GM12878 (cell line): ENCODE results near the gene ENTREP3. TPM values are rescaled to one million over a fixed set of nuclear protein-coding genes. Genes with fewer than 3 reads are reported as not detected.

Source experiments
- ATAC-seq: fragments of 200-7000 bp; cut with Tn5 transposase; 3 replicates; pipeline ENCODE4 v1.9.1; 2020; ENCODE audit warnings: mild to moderate bottlenecking, moderate library complexity
- BruUV-seq: library from RNA; stranded (reverse); fragments of 400-500 nt; replicated peaks from 2 replicates; lab custom pipeline; 2021; lab: Mats Ljungman, UMichigan
- CTCF ChIA-PET: fragments of 300-600 bp; sonication (Branson Sonifier 250); formaldehyde crosslinking; extraction: SDS; loops from one replicate; lab custom pipeline; 2021; ENCODE audit warnings: inconsistent platforms; lab: Yijun Ruan, JAX
- POLR2A ChIA-PET: fragments of 350-600 bp; formaldehyde crosslinking; extraction: SDS; loops from one replicate; lab custom pipeline; 2021; ENCODE audit warnings: inconsistent platforms; lab: Charles Lee
- RAD21 ChIA-PET: fragments of 300-600 bp; sonication (Branson Sonifier 250); formaldehyde crosslinking; loops from one replicate; lab custom pipeline; 2023; ENCODE audit warnings: antibody characterized with exemption; ENCODE audit not compliant: unreplicated experiment; lab: Charles Lee
- SMC1A ChIA-PET: fragments of 300-600 bp; sonication (Branson Sonifier 250); formaldehyde crosslinking; loops from one replicate; lab custom pipeline; 2023; ENCODE audit not compliant: unreplicated experiment, uncharacterized antibody; lab: Charles Lee
- DNase-seq: peaks from one replicate; pipeline ENCODE4 v3.0.0-alpha.2; 2011; ENCODE audit warnings: low read depth, low spot score
- FAIRE-seq: peaks from 3 replicates; lab custom pipeline; 2011; peaks lifted over from hg19 to GRCh38; lab: Jason Lieb, UNC
- H2AFZ ChIP-seq: 2 replicates; pipeline ENCODE4 v1.6.0; 2011; ENCODE audit warnings: low read depth, low read length, control low read depth; ENCODE audit not compliant: control insufficient read depth
- H3K27ac ChIP-seq: 2 replicates; pipeline ENCODE4 v1.5.1; 2011; ENCODE audit warnings: control low read depth; ENCODE audit not compliant: control insufficient read depth, insufficient read depth
- H3K27me3 ChIP-seq, 2 experiments: replicated peaks in 1 of 2; 2 replicates each; pipeline versions ENCODE4 v1.6.0 to v1.6.1; 2011; ENCODE audit warnings: low read length in 1 of 2; ENCODE audit not compliant: control insufficient read depth in 2 of 2, insufficient read depth in 2 of 2
- H3K36me3 ChIP-seq, 2 experiments: 2 replicates each; pipeline ENCODE4 v1.5.1; 2011; ENCODE audit warnings: low read length in 1 of 2; ENCODE audit not compliant: control insufficient read depth in 2 of 2, insufficient read depth in 2 of 2
- H3K4me1 ChIP-seq: 2 replicates; pipeline ENCODE4 v1.6.1; 2011; ENCODE audit warnings: mild to moderate bottlenecking, low read length, moderate library complexity, mixed read lengths; ENCODE audit not compliant: control insufficient read depth, insufficient read depth
- H3K4me2 ChIP-seq: 2 replicates; pipeline ENCODE4 v1.6.0; 2011; ENCODE audit warnings: control low read depth; ENCODE audit not compliant: control insufficient read depth, insufficient read depth
- H3K4me3 ChIP-seq: fragments of 200-600 bp; sonication (generic); 2 replicates; pipeline ENCODE4 v1.5.1; 2016
- H3K79me2 ChIP-seq: 2 replicates; pipeline ENCODE4 v1.6.0; 2011; ENCODE audit warnings: low read length; ENCODE audit not compliant: control insufficient read depth, insufficient read depth
- H3K9ac ChIP-seq: 2 replicates; pipeline ENCODE4 v1.8.0; 2011; ENCODE audit warnings: low read length, control low read depth, mixed read lengths; ENCODE audit not compliant: control insufficient read depth, insufficient read depth
- H3K9me3 ChIP-seq: replicated peaks from 3 replicates; pipeline ENCODE4 v1.5.1; 2011; ENCODE audit warnings: mild to moderate bottlenecking, low read length; ENCODE audit not compliant: control insufficient read depth, insufficient read depth
- H4K20me1 ChIP-seq: 2 replicates; pipeline ENCODE4 v1.6.0; 2011; ENCODE audit not compliant: control insufficient read depth, insufficient read depth
- BHLHE40 ChIP-seq, 2 experiments: fragments of 450-650 bp in 1 of 2; IDR thresholded peaks; 2 replicates each; pipeline ENCODE4 v1.6.1; 2011 to 2017; ENCODE audit warnings: low read depth in 2 of 2, borderline replicate concordance in 1 of 2, improper control_type of control experiment in 1 of 2, low read length in 1 of 2, mild to moderate bottlenecking in 1 of 2
- CBFB ChIP-seq: IDR thresholded peaks from 2 replicates; pipeline ENCODE4 v1.6.1; 2016; ENCODE audit warnings: antibody characterized with exemption, low read depth
- CBX5 ChIP-seq: sonication (generic); IDR thresholded peaks from 2 replicates; pipeline ENCODE4 v1.6.1; 2016; ENCODE audit warnings: low read depth, moderate library complexity, mild to moderate bottlenecking, inconsistent platforms
- CHD1 ChIP-seq: IDR thresholded peaks from 2 replicates; pipeline ENCODE4 v1.6.1; 2012; ENCODE audit warnings: low read depth, low read length, improper control_type of control experiment
- EED ChIP-seq: sonication (generic); IDR thresholded peaks from 2 replicates; pipeline ENCODE4 v1.6.1; 2016; ENCODE audit warnings: antibody characterized with exemption, low read depth
- EGR1 ChIP-seq, 2 experiments: IDR thresholded peaks; 1 replicate in 1 of 2; 2 replicates in 1 of 2; pipeline ENCODE4 v1.6.1; 2011 to 2012; ENCODE audit warnings: low read depth in 2 of 2, low read length in 2 of 2, borderline replicate concordance in 1 of 2, mild to moderate bottlenecking in 1 of 2, moderate library complexity in 1 of 2
- EZH2 ChIP-seq: IDR thresholded peaks from 2 replicates; pipeline ENCODE4 v1.6.1; 2012; ENCODE audit warnings: low read depth, mild to moderate bottlenecking, control low read depth, inconsistent platforms, low read length, borderline replicate concordance; ENCODE audit not compliant: control insufficient read depth
- FOXM1 ChIP-seq: IDR thresholded peaks from 2 replicates; pipeline ENCODE4 v1.6.1; 2012; ENCODE audit warnings: low read depth, mild to moderate bottlenecking, inconsistent platforms, low read length, moderate library complexity
- IKZF1 ChIP-seq: fragments of 450-650 bp; conservative IDR thresholded peaks from 2 replicates; pipeline ENCODE4 v1.6.1; 2017; ENCODE audit warnings: antibody characterized with exemption, mild to moderate bottlenecking
- NFYB ChIP-seq: IDR thresholded peaks from 2 replicates; pipeline ENCODE4 v1.6.1; 2011; ENCODE audit warnings: low read depth, mild to moderate bottlenecking, low read length, improper control_type of control experiment, moderate library complexity; ENCODE audit not compliant: insufficient read depth
- NR2F1 ChIP-seq: fragments of 450-650 bp; conservative IDR thresholded peaks from 2 replicates; pipeline ENCODE4 v1.6.1; 2017; ENCODE audit warnings: mild to moderate bottlenecking
- POLR2A ChIP-seq: IDR thresholded peaks from 2 replicates; pipeline ENCODE4 v1.6.1; 2011; ENCODE audit warnings: low read depth, mild to moderate bottlenecking, low read length
- POLR2AphosphoS5 ChIP-seq: IDR thresholded peaks from 2 replicates; pipeline ENCODE4 v1.6.1; 2011; ENCODE audit warnings: mild to moderate bottlenecking, low read length, inconsistent platforms
- SPI1 ChIP-seq: IDR thresholded peaks from 2 replicates; pipeline ENCODE4 v1.6.1; 2011; ENCODE audit warnings: low read depth, mild to moderate bottlenecking, low read length, moderate library complexity, borderline replicate concordance; ENCODE audit not compliant: insufficient read depth
- ZBED1 ChIP-seq: IDR thresholded peaks from 2 replicates; pipeline ENCODE4 v1.6.1; 2016; ENCODE audit warnings: borderline replicate concordance
- ZNF274 ChIP-seq: IDR thresholded peaks from one replicate; pipeline ENCODE4 v1.8.0; 2011; ENCODE audit not compliant: insufficient read length, insufficient read depth
- ZNF622 ChIP-seq: fragments of 450-650 bp; IDR thresholded peaks from 2 replicates; pipeline ENCODE4 v1.6.1; 2017; ENCODE audit warnings: mild to moderate bottlenecking, inconsistent platforms
- ZSCAN29 ChIP-seq: fragments of 450-650 bp; IDR thresholded peaks from 2 replicates; pipeline ENCODE4 v1.6.1; 2017; ENCODE audit warnings: mild to moderate bottlenecking, moderate library complexity
- WGBS: methylation state at CpG from one replicate; pipeline ENCODE4 v1.1.6; 2016; ENCODE audit warnings: low lambda C conversion rate; ENCODE audit not compliant: insufficient replicate concordance, insufficient coverage; ENCODE audit errors: missing lambda C conversion rate; 5-methylcytosine and 5-hydroxymethylcytosine counted together
- in situ Hi-C: fragments of 300-500 bp; cut with MboI; formaldehyde crosslinking; loops from 9 replicates; pipeline ENCODE4 v1.14.3; 2018; ENCODE audit warnings: mixed read lengths
- intact Hi-C: fragments of 100-400 bp; cut with micrococcal nuclease; formaldehyde crosslinking; loops from one replicate; pipeline ENCODE4 v1.14.2; 2022; ENCODE audit not compliant: unreplicated experiment
- polyA plus RNA-seq, 11 experiments: library from polyadenylated mRNA; depleted of rRNA in 4 of 11; unstranded in 6 of 11; stranded (reverse) in 5 of 11; fragments of >200 nt; fragmentation: Nextera tagmentation in 4 of 11; fragmentation: Illumina TruSeq in 1 of 11; extraction: Ambion mirVana in 4 of 11; extraction: Trizol in 1 of 11; gene quantifications; 1 replicate in 1 of 11; 2 replicates in 10 of 11; pipeline versions ENCODE4 v1.2.1 to v1.2.3, GENCODE V29; 2011 to 2016; ENCODE audit warnings: inconsistent platforms in 2 of 11, missing spikeins in 2 of 11, low read depth in 1 of 11
- total RNA-seq, 4 experiments: library from RNA; depleted of rRNA in 3 of 4; stranded (reverse); fragments of >200 nt in 3 of 4; fragmentation: Illumina TruSeq in 1 of 4; extraction: Trizol in 1 of 4; gene quantifications; 2 replicates each; pipeline versions ENCODE4 v1.2.1 to v1.2.3, GENCODE V29; 2013 to 2021
- TF ChIP-seq, protein P1 (sequence below): fragments of 450-650 bp; IDR thresholded peaks from 2 replicates; pipeline ENCODE4 v1.6.1; 2014; ENCODE audit warnings: mild to moderate bottlenecking

ENTREP3 gene
- total and polyA plus RNA-seq, 10 of the 15 experiments (the other 5 are each of a cell fraction or from before 2014, with no cell fraction given), result 1.7 to 31.8 (median 3.9) TPM

DNA sequence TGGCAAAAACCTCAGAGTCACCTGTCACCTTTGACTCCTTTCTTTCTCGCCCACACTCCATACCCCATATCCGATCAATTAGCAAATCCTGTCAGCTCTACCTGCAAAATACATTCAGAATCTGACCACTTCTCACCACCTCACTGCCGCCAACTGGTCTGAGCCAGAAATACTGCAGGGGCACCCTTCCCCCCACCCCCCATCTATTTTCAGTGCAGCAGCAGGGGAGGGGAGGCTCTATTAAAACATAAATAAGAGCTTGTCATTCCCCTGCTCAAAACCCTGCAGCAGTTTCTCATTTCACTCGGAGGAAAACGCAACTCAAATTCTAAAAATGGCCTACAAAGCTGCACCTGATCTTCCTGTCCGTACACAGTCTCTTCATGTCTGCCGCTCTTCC lies 42.1 kb upstream of the ENTREP3 start:
- ChIA-PET POLR2A (interaction anchor here (0.5 to 1.3 kb wide), 3 partner anchors 11 to 37 kb away, joined by 4 to 8 read pairs (median 5); partner anchors contain the start of gene FDPS), SMC1A (interaction anchor here (1.0 kb wide), 1 partner anchor 19 kb away, joined by 3 read pairs; no protein-coding TSS in a partner anchor)
- no peaks in the 10 kb centered on the region; a peak in 1 of 4 replicates for H3K27me3 ChIP-seq
- intact Hi-C loops (no loop called here), in situ Hi-C loops (no loop called here)
- no peak overlapping the region for H3K4me3 ChIP-seq
- no peaks in the 10 kb centered on the region for H3K79me2 ChIP-seq
- FAIRE-seq (peak; percentile 61), DNase-seq (no peak)
- BruUV-seq, result no TSS peak
- H3K36me3 ChIP-seq, result no peaks in the 10 kb centered on the region
- TF ChIP-seq NR2F1, result peak; percentile 35; the same call in 1 of the 2 replicates
- TF ChIP-seq SPI1, result no peak
- TF ChIP-seq, all 136 proteins: peak for 1
- RAD21 ChIA-PET, result no interaction called here
- peak overlapping the region; percentile 70 for H2AFZ ChIP-seq
- no peak overlapping the region for H3K27ac ChIP-seq
- H4K20me1 ChIP-seq, result no peaks in the 10 kb centered on the region
- ATAC-seq, result peak; percentile 39
- CTCF ChIA-PET, result no interaction called here
- no peaks in the 10 kb centered on the region for H3K9me3 ChIP-seq
- H3K9ac ChIP-seq, result no peak overlapping the region
- H3K4me2 ChIP-seq, result no peak overlapping the region
- H3K4me1 ChIP-seq, result peaks cover 3% of the 10 kb centered on the region; the same call in 1 of the 2 replicates
- 22% methylated on average over 7 of the region's 7 CpGs for WGBS

DNA sequence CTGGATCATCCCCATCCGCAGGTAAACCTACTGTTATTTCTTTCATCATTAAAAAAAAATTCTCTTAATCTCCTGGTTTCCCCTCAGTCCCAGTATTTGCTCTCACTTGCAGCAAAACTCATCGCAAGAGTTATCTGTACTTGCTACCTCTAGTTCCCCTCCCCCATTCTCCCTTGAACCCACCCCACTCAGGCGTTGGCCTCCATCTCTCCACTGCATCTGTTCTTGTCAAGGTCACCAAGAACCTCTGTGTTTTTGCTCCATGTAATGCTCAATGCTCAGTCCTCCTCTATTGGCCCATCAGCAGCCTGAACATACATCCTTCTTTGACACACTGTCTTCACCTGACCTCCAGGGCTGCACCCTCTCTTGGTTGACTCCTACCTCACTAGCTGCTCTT lies 41.4 kb upstream of the ENTREP3 start:
- CTCF ChIA-PET, result no interaction called here
- RAD21 ChIA-PET, result no interaction called here
- Histone ChIP-seq H3K9ac (no peak overlapping the region), H2AFZ (no peak overlapping the region), H3K9me3 (no peaks in the 10 kb centered on the region), H3K79me2 (no peaks in the 10 kb centered on the region), H3K36me3 (no peaks in the 10 kb centered on the region), H3K27ac (no peak overlapping the region), H3K4me1 (peaks cover 3% of the 10 kb centered on the region; the same call in 1 of the 2 replicates), H3K4me2 (no peak overlapping the region), H3K27me3 (no peaks in the 10 kb centered on the region; a peak in 1 of 4 replicates), H3K4me3 (no peak overlapping the region), H4K20me1 (no peaks in the 10 kb centered on the region)
- in situ Hi-C loops (no loop called here), intact Hi-C loops (no loop called here)
- 74% methylated on average over 3 of the region's 3 CpGs for WGBS
- ATAC-seq (no peak), DNase-seq (no peak), FAIRE-seq (no peak)
- BruUV-seq, result no TSS peak
- POLR2A ChIA-PET, result interaction anchor here (0.5 to 1.3 kb wide), 3 partner anchors 11 to 37 kb away, joined by 4 to 8 read pairs (median 5); partner anchors contain the start of gene FDPS
- SMC1A ChIA-PET, result interaction anchor here (1.0 kb wide), 1 partner anchor 18 kb away, joined by 3 read pairs; no protein-coding TSS in a partner anchor
- no peak for TF ChIP-seq CBFB
- TF ChIP-seq ZBED1, result no peak
- TF ChIP-seq NFYB, result no peak
- no peak for TF ChIP-seq ZSCAN29
- TF ChIP-seq ZNF274, result no peak
- no peak for TF ChIP-seq BHLHE40 (IDR thresholded peaks at IDR 0.05; ENCODE audit: borderline replicate concordance in 1 of 2, low read depth in 2 of 2, low read length in 1 of 2)
- no peak for TF ChIP-seq ZNF622
- no peak for TF ChIP-seq EGR1 (IDR thresholded peaks at IDR 0.05; ENCODE audit: borderline replicate concordance in 1 of 2, low read depth in 2 of 2, low read length in 2 of 2)
- no peak for TF ChIP-seq IKZF1
- no peak for TF ChIP-seq EED
- no peak for TF ChIP-seq EZH2
- no peak for TF ChIP-seq CBX5
- TF ChIP-seq FOXM1, result no peak
- TF ChIP-seq CHD1, result no peak
- no peak for TF ChIP-seq POLR2AphosphoS5
- TF ChIP-seq, protein P1, sequence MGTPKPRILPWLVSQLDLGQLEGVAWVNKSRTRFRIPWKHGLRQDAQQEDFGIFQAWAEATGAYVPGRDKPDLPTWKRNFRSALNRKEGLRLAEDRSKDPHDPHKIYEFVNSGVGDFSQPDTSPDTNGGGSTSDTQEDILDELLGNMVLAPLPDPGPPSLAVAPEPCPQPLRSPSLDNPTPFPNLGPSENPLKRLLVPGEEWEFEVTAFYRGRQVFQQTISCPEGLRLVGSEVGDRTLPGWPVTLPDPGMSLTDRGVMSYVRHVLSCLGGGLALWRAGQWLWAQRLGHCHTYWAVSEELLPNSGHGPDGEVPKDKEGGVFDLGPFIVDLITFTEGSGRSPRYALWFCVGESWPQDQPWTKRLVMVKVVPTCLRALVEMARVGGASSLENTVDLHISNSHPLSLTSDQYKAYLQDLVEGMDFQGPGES, result no peak
- no peak for TF ChIP-seq POLR2A
